Measurements from ENCODE around the gene SPAG16.

- TF ChIP-seq CTCF (IDR thresholded peaks at IDR 0.05) (no peak), RFX5 (IDR thresholded peaks at IDR 0.05) (no peak), ELK1 (IDR thresholded peaks at IDR 0.05; ENCODE audit: low read depth, low read length) (no peak), CBX8 (IDR thresholded peaks at IDR 0.05) (no peak)
These were observed 253.3 kb downstream of the SPAG16 start for GRCh38 chr2:213537579-213537978.

Measured in A549 (cell line).